Measurements from ENCODE around the gene UBALD2. TPM values are rescaled to one million over a fixed set of nuclear protein-coding genes. Genes with fewer than 3 reads are reported as not detected.

Gene UBALD2
- total and polyA plus RNA-seq, 2 donors (not counting 3 experiments of a cell fraction or from before 2014, with no cell fraction given): 46.9 to 70.9 TPM

GRCh38 chr17:76248013-76248782, 16.9 kb upstream of the UBALD2 start:
- Histone ChIP-seq H3K36me3 (ENCODE audit: control insufficient read depth in 2 of 2, extremely low read depth in 1 of 2, insufficient read depth in 2 of 2, low read length in 2 of 2) (no peaks in the 10 kb centered on the region), H3K4me2 (ENCODE audit: insufficient read depth, low read length) (no peak overlapping the region), H3K4me1 (ENCODE audit: control insufficient read depth, extremely low read depth, insufficient read depth, low read length) (peaks cover 10% of the 10 kb centered on the region), H4K20me1 (replicated peaks; ENCODE audit: control insufficient read depth, extremely low read depth, insufficient read depth, low read length) (no peaks in the 10 kb centered on the region), H3K9ac (replicated peaks; ENCODE audit: extremely low read depth, insufficient read depth, low read length) (no peak overlapping the region), H3K27me3 (ENCODE audit: control insufficient read depth in 2 of 2, insufficient read depth in 2 of 2, low read length in 2 of 2) (peaks cover 14 to 16% of the 10 kb centered on the region in 2 experiments), H3K4me3 (replicated peaks in 1 of 3; ENCODE audit: insufficient read depth in 1 of 3, low read depth in 1 of 3, low read length in 3 of 3) (no peak overlapping the region), H3K9me1 (replicated peaks; ENCODE audit: control insufficient read depth, extremely low read depth, insufficient read depth, low read length) (no peaks in the 10 kb centered on the region), H2AFZ (ENCODE audit: low read depth, low read length) (no peak overlapping the region), H3K79me2 (ENCODE audit: control insufficient read depth, insufficient read depth, low read length) (no peaks in the 10 kb centered on the region), H3K27ac (ENCODE audit: insufficient read depth, low read depth, low read length) (no peak overlapping the region), H3K9me3 (replicated peaks; ENCODE audit: control insufficient read depth, insufficient read depth, low read length) (no peaks in the 10 kb centered on the region)
- TF ChIP-seq, protein P1, sequence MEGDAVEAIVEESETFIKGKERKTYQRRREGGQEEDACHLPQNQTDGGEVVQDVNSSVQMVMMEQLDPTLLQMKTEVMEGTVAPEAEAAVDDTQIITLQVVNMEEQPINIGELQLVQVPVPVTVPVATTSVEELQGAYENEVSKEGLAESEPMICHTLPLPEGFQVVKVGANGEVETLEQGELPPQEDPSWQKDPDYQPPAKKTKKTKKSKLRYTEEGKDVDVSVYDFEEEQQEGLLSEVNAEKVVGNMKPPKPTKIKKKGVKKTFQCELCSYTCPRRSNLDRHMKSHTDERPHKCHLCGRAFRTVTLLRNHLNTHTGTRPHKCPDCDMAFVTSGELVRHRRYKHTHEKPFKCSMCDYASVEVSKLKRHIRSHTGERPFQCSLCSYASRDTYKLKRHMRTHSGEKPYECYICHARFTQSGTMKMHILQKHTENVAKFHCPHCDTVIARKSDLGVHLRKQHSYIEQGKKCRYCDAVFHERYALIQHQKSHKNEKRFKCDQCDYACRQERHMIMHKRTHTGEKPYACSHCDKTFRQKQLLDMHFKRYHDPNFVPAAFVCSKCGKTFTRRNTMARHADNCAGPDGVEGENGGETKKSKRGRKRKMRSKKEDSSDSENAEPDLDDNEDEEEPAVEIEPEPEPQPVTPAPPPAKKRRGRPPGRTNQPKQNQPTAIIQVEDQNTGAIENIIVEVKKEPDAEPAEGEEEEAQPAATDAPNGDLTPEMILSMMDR (IDR thresholded peaks at IDR 0.05; ENCODE audit: extremely low read depth in 1 of 2, insufficient read depth in 1 of 2, low read depth in 1 of 2, low read length in 2 of 2): peak in 1 of 2 donors; percentile 10
- no peak for TF ChIP-seq POLR2AphosphoS5 (IDR thresholded peaks at IDR 0.05; ENCODE audit: insufficient read depth, low read depth, low read length)
- no peak for TF ChIP-seq EZH2 (IDR thresholded peaks at IDR 0.05; ENCODE audit: borderline replicate concordance, low read depth, low read length, severe bottlenecking)
- no peak for TF ChIP-seq GATA2 (IDR thresholded peaks at IDR 0.05; ENCODE audit: insufficient read depth, insufficient read length, low read depth, low read length)
- dilution Hi-C loops (cut with MboI; ENCODE audit: extremely low pct_ligation_motif_present, low sequenced_read_pairs): no loop called here
- CTCF ChIA-PET: interaction anchor here (0.6 to 7.2 kb wide), 13 partner anchors 9 to 358 kb away, joined by 3 to 125 read pairs (median 5); no protein-coding TSS in a partner anchor
- POLR2A ChIA-PET: no interaction called here
- no TSS peak for BruUV-seq (replicated peaks)
- intact Hi-C loops (cut with micrococcal nuclease): loop anchor here (2.0 kb wide), 1 partner anchor 31 kb away; no protein-coding TSS in a partner anchor
- DNase-seq (ENCODE audit: low read depth, low spot score): peak; percentile 39
- FAIRE-seq: no peak

Measured in endothelial cell of umbilical vein (primary cell).